ENCODE results near the gene PTPRH. TPM values are rescaled to one million over a fixed set of nuclear protein-coding genes. Genes with fewer than 3 reads are reported as not detected.

PTPRH gene
- total and polyA plus RNA-seq, 9 of the 15 experiments (the other 6 are each of a cell fraction or from before 2014, with no cell fraction given): 0.87 to 34.3 (median 22.7) TPM

- TF ChIP-seq TBL1XR1 (IDR thresholded peaks at IDR 0.05; ENCODE audit: low read length in 2 of 2): peak in 1 of 2 experiments; percentile 31; a peak in 1 of 4 replicates
- peak; percentile 52; the same call in 1 of the 2 replicates for TF ChIP-seq ZNF143 (CRISPR knock-in tag; IDR thresholded peaks at IDR 0.05)
- TF ChIP-seq CXXC5 (CRISPR knock-in tag; IDR thresholded peaks at IDR 0.05): 0 out of 2 replicates have a peak, but pooled peaks have one; percentile 20
- peak; percentile 41; the same call in 1 of the 2 replicates for TF ChIP-seq ZNF384 (IDR thresholded peaks at IDR 0.05; ENCODE audit: low read depth, low read length)
- peak; percentile 58; the same call in 1 of the 2 replicates for TF ChIP-seq HDAC2 (IDR thresholded peaks at IDR 0.05)
- peak; percentile 50 for TF ChIP-seq E2F8 (IDR thresholded peaks at IDR 0.05; ENCODE audit: low read depth, partially characterized antibody)
- peak; percentile 12; the same call in 1 of the 2 replicates for TF ChIP-seq ATF3 (IDR thresholded peaks at IDR 0.05)
- no peak for TF ChIP-seq ATF3 (CRISPR knock-in tag; conservative IDR thresholded peaks at IDR 0.05)
- TF ChIP-seq PREB (CRISPR knock-in tag; IDR thresholded peaks at IDR 0.05): no peak
- TF ChIP-seq TEAD1 (CRISPR knock-in tag; IDR thresholded peaks at IDR 0.05): peak in 1 of 2 experiments; percentile 61; a peak in 1 of 4 replicates
- TF ChIP-seq NBN (IDR thresholded peaks at IDR 0.05; ENCODE audit: low read depth): peak; percentile 55; the same call in 1 of the 2 replicates
- TF ChIP-seq DEAF1 (CRISPR knock-in tag; IDR thresholded peaks at IDR 0.05): peak; percentile 67
- TF ChIP-seq PBX2 (CRISPR knock-in tag; IDR thresholded peaks at IDR 0.05; ENCODE audit: low read depth): no peak
- TF ChIP-seq PBX2 (tag; conservative IDR thresholded peaks at IDR 0.05; ENCODE audit: low read depth): peak; percentile 34; the same call in 1 of the 2 replicates
Observed at GRCh38 chr19:55212447-55212846, 3.1 kb upstream of the PTPRH start (continued).

All from K562 (cell line).